Heart right ventricle (tissue), 16 donors: ENCODE results near the gene CSMD2. TPM values are rescaled to one million over a fixed set of nuclear protein-coding genes. Genes with fewer than 3 reads are reported as not detected.

Experiments used
- ATAC-seq, 8 donors: fragments of 200-7000 bp; cut with Tn5 transposase; one replicate each; pipeline ENCODE4 v1.9.1; 2020; ENCODE audit warnings: mild to moderate bottlenecking in 8 of 8, moderate library complexity in 8 of 8, moderate number of reproducible peaks in 1 of 8
- DNase-seq, 2 donors: peaks; one replicate each; pipeline ENCODE4 v3.0.0-alpha.2; 2020
- H3K27ac ChIP-seq, 10 donors: fragments of 200-600 bp; sonication (generic) in 2 of 10; one replicate each; pipeline versions ENCODE4 v1.5.0 to v1.8.0; 2020 to 2022; ENCODE audit warnings: mild to moderate bottlenecking in 3 of 10
- H3K27me3 ChIP-seq, 7 donors: fragments of 200-600 bp; one replicate each; pipeline ENCODE4 v1.8.0; 2021 to 2022; ENCODE audit warnings: mild to moderate bottlenecking in 2 of 7
- H3K36me3 ChIP-seq, 9 donors: fragments of 200-600 bp; sonication (generic) in 1 of 9; one replicate each; pipeline versions ENCODE4 v1.5.0 to v1.8.0; 2020 to 2022; ENCODE audit warnings: mild to moderate bottlenecking in 2 of 9
- H3K4me1 ChIP-seq, 9 donors: fragments of 200-600 bp; sonication (generic) in 1 of 9; one replicate each; pipeline versions ENCODE4 v1.5.0 to v1.8.0; 2020 to 2022; ENCODE audit warnings: mild to moderate bottlenecking in 4 of 9
- H3K4me3 ChIP-seq, 10 donors: fragments of 200-600 bp; sonication (generic) in 2 of 10; one replicate each; pipeline versions ENCODE4 v1.5.0 to v1.8.0; 2020 to 2022; ENCODE audit warnings: mild to moderate bottlenecking in 7 of 10, moderate library complexity in 2 of 10
- H3K9me3 ChIP-seq, 11 donors: fragments of 200-600 bp in 10 of 11; sonication (generic) in 2 of 11; one replicate each; pipeline versions ENCODE4 v1.5.0 to v1.8.0; 2013 to 2022; ENCODE audit warnings: mild to moderate bottlenecking in 2 of 11, control low read depth in 1 of 11, moderate library complexity in 1 of 11
- CTCF ChIP-seq, 9 donors: fragments of 200-600 bp; sonication (generic) in 2 of 9; IDR thresholded peaks; one replicate each; pipeline versions ENCODE4 v1.5.0 to v1.8.0; 2021 to 2022; ENCODE audit warnings: antibody characterized with exemption in 9 of 9, mild to moderate bottlenecking in 5 of 9, moderate library complexity in 1 of 9
- WGBS, 2 donors: extraction: QIAGEN DNeasy Blood & Tissue Kit; methylation state at CpG; one replicate each; pipeline ENCODE4 v1.1.7; 2013; ENCODE audit warnings: inconsistent platforms in 1 of 2; 5-methylcytosine and 5-hydroxymethylcytosine counted together
- intact Hi-C, 10 donors: fragments of 100-400 bp; cut with DNase I; formaldehyde crosslinking; loops; one replicate each; pipeline versions ENCODE4 v1.11.1 to v1.14.2; 2022
- polyA plus RNA-seq, 2 donors: library from polyadenylated mRNA; stranded (reverse); fragments of 200-250 nt; gene quantifications; one replicate each; pipeline ENCODE4 v1.2.3, GENCODE V29; 2013
- total RNA-seq, 10 donors: library from RNA; stranded (reverse); fragmentation: NEBNext Ultra II Directional in 3 of 10; extraction: Animal tissue kit (Norgen Biotek cat#: 25700) in 3 of 10; gene quantifications; one replicate each; pipeline versions ENCODE4 v1.2.1 to v1.2.4, GENCODE V29; 2021 to 2023
- donor health status: Arrhythmogenic right ventricular cardiomyopathy.
- donor health status: ischemic (EF 13 %, LVEDD 7.1; RV severe dilation, severe dysfunction).
- donor health status: healthy with polysubstance abuse.
- donor health status: DM: no; HTN: yes; CAD: no.
- donor health status: DM: no; HTN: no; CAD: no.
- donor health status: ischemic (EF 25% LVEDD 6.9; RV normal size, moderate dysfunction).
- donor health status: ischemic (EF 25% LVEDD 5.7; RV mildly dilated, moderate dysfunction).
- donor health status: healthy.
- donor health status: DM: yes; HTN: yes; CAD: no.
- donor health status: Ischemic cardiomyopathy.
- donor health status: ischemic (EF 35%, LVEDD 5.7; RV mildly dilated, moderate dysfunction).
- donor health status: nonischemic (EF 11% LVEDD 7.7; RV severe dilation, severe dysfunction).
- donor health status: DM: yes; HTN: yes; CAD: no.
- donor health status: PGD.
- donor health status: ischemic (EF 29% LVEDD 5.4; RV normal size, mild dysfunction).
- donor health status: nonischemic (EF 23%, LVEDD 6.1; RV moderate dilation, normal function).

Gene CSMD2
- total and polyA plus RNA-seq, 12 donors = 0.04 to 0.97 (median 0.14) TPM; not detected in 1

GRCh38 chr1:33819290-33819912 is 345.6 kb downstream of the CSMD2 start:
- no peaks in the 10 kb centered on the region for H3K36me3 ChIP-seq
- intact Hi-C loops = no loop called here
- 78 to 80% methylated on average over 10 of the region's 10 CpGs for WGBS, 2 donors

GRCh38 chr1:33818071-33818470 is 347.0 kb downstream of the CSMD2 start:
- TF ChIP-seq CTCF (IDR thresholded peaks at IDR 0.05) = no peak
- 75 to 76% methylated on average over 3 of the region's 3 CpGs for WGBS, 2 donors

More at GRCh38 chr1:33819290-33819912, 345.6 kb downstream of the CSMD2 start:
- Histone ChIP-seq H3K4me3 (no peak overlapping the region), H3K4me1 (no peaks in the 10 kb centered on the region), H3K27me3 (peaks cover 0 to 19% (median 7%) of the 10 kb centered on the region in 7 donors), H3K9me3 (no peaks in the 10 kb centered on the region), H3K27ac (no peak overlapping the region)
- no peak for TF ChIP-seq CTCF (IDR thresholded peaks at IDR 0.05)
- ATAC-seq = no peak
- no peak for DNase-seq

GRCh38 chr1:33815061-33815460 is 350.0 kb downstream of the CSMD2 start:
- no peaks in the 10 kb centered on the region for H3K4me1 ChIP-seq
- ATAC-seq (no peak), DNase-seq (no peak)
- TF ChIP-seq CTCF (IDR thresholded peaks at IDR 0.05) = no peak
- intact Hi-C loops = no loop called here
- peaks cover 0 to 2% (median 0%) of the 10 kb centered on the region in 11 donors for H3K9me3 ChIP-seq
- H3K36me3 ChIP-seq = no peaks in the 10 kb centered on the region
- H3K27me3 ChIP-seq = peaks cover 0 to 8% (median 3%) of the 10 kb centered on the region in 7 donors
- no peak overlapping the region for H3K27ac ChIP-seq
- WGBS, 2 donors = 63 to 70% methylated on average over 4 of the region's 4 CpGs
- no peak overlapping the region for H3K4me3 ChIP-seq

More at GRCh38 chr1:33818071-33818470, 347.0 kb downstream of the CSMD2 start:
- Histone ChIP-seq H3K27me3 (peaks cover 0 to 21% (median 3%) of the 10 kb centered on the region in 7 donors), H3K4me1 (no peaks in the 10 kb centered on the region), H3K27ac (no peak overlapping the region), H3K4me3 (no peak overlapping the region), H3K36me3 (no peaks in the 10 kb centered on the region), H3K9me3 (no peaks in the 10 kb centered on the region)
- ATAC-seq (no peak), DNase-seq (no peak)
- intact Hi-C loops = no loop called here

- no peak for DNase-seq
Observed at GRCh38 chr1:33814166-33814565, 350.9 kb downstream of the CSMD2 start.

More at GRCh38 chr1:33814166-33814565, 350.9 kb downstream of the CSMD2 start:
- H3K27ac ChIP-seq = no peak overlapping the region
- H3K27me3 ChIP-seq = peaks cover 0 to 8% (median 3%) of the 10 kb centered on the region in 7 donors
- no peak for TF ChIP-seq CTCF (IDR thresholded peaks at IDR 0.05)
- H3K36me3 ChIP-seq = no peaks in the 10 kb centered on the region
- no peak for ATAC-seq
- H3K4me3 ChIP-seq = no peak overlapping the region
- 74 to 79% methylated on average over 2 of the region's 2 CpGs for WGBS, 2 donors
- H3K9me3 ChIP-seq = peaks cover 0 to 11% (median 2%) of the 10 kb centered on the region in 11 donors
- intact Hi-C loops = no loop called here
- no peaks in the 10 kb centered on the region for H3K4me1 ChIP-seq
